ENCODE results near the gene AP3D1.
"Not testable (repeated sequence)": the region's sequence is repeated elsewhere in the genome, so short reads cannot be mapped to it uniquely, and the experiment has no call there.

The AP3D1 gene

GRCh38 chr19:2096034-2096479, 55.3 kb downstream of the AP3D1 start, which contains the start of gene MOB3A:
TSS of gene MOB3A (minus strand) at chr19:2096326. CDS start at chr19:2078560, 17,766 bp downstream.
- Histone ChIP-seq H3K27me3 (ENCODE audit: control insufficient read depth, insufficient read depth, low read length) (no peaks in the 10 kb centered on the region), H3K4me3 (ENCODE audit: low read length) (peak within 1 kb of the TSS; percentile 63), H3K9me3 (ENCODE audit: control insufficient read depth, low read length) (no peaks in the 10 kb centered on the region), H3K4me1 (ENCODE audit: control insufficient read depth, insufficient read depth, low read length) (peaks cover 26% of the 10 kb centered on the region), H3K9ac (ENCODE audit: low read length) (peak within 1 kb of the TSS; percentile 73), H3K36me3 (ENCODE audit: control insufficient read depth, insufficient read depth, low read length) (no peaks in the 10 kb centered on the region)

- not testable (repeated sequence) for H3K9me3 ChIP-seq (ENCODE audit: control insufficient read depth, low read length); H3K4me3 ChIP-seq (ENCODE audit: low read length); H3K36me3 ChIP-seq (ENCODE audit: control insufficient read depth, insufficient read depth, low read length); H3K9ac ChIP-seq (ENCODE audit: low read length); H3K27me3 ChIP-seq (ENCODE audit: control insufficient read depth, insufficient read depth, low read length)
- peaks cover 30% of the 10 kb centered on the region for H3K4me1 ChIP-seq (ENCODE audit: control insufficient read depth, insufficient read depth, low read length)
These were observed 59.3 kb downstream of the AP3D1 start for GRCh38 chr19:2091926-2092525.

GRCh38 chr19:2089727-2090053, 61.7 kb downstream of the AP3D1 start:
- Histone ChIP-seq H3K9me3 (ENCODE audit: control insufficient read depth, low read length) (no peaks in the 10 kb centered on the region), H3K4me3 (ENCODE audit: low read length) (no peak overlapping the region), H3K4me1 (ENCODE audit: control insufficient read depth, insufficient read depth, low read length) (peaks cover 24% of the 10 kb centered on the region), H3K9ac (ENCODE audit: low read length) (no peak overlapping the region), H3K36me3 (ENCODE audit: control insufficient read depth, insufficient read depth, low read length) (no peaks in the 10 kb centered on the region), H3K27me3 (ENCODE audit: control insufficient read depth, insufficient read depth, low read length) (no peaks in the 10 kb centered on the region)

GRCh38 chr19:2089001-2089711, 62.2 kb downstream of the AP3D1 start:
- Histone ChIP-seq H3K4me1 (ENCODE audit: control insufficient read depth, insufficient read depth, low read length) (peaks cover 24% of the 10 kb centered on the region), H3K27me3 (ENCODE audit: control insufficient read depth, insufficient read depth, low read length) (no peaks in the 10 kb centered on the region), H3K9ac (ENCODE audit: low read length) (no peak overlapping the region), H3K4me3 (ENCODE audit: low read length) (no peak overlapping the region), H3K9me3 (ENCODE audit: control insufficient read depth, low read length) (no peaks in the 10 kb centered on the region), H3K36me3 (ENCODE audit: control insufficient read depth, insufficient read depth, low read length) (no peaks in the 10 kb centered on the region)

- Histone ChIP-seq H3K4me3 (ENCODE audit: low read length) (no peak overlapping the region), H3K4me1 (ENCODE audit: control insufficient read depth, insufficient read depth, low read length) (peaks cover 19% of the 10 kb centered on the region), H3K36me3 (ENCODE audit: control insufficient read depth, insufficient read depth, low read length) (no peaks in the 10 kb centered on the region), H3K27me3 (ENCODE audit: control insufficient read depth, insufficient read depth, low read length) (no peaks in the 10 kb centered on the region), H3K9me3 (ENCODE audit: control insufficient read depth, low read length) (no peaks in the 10 kb centered on the region), H3K9ac (ENCODE audit: low read length) (no peak overlapping the region)
These were observed 63.7 kb downstream of the AP3D1 start for GRCh38 chr19:2087621-2088100.

GRCh38 chr19:2086695-2087620, 64.4 kb downstream of the AP3D1 start:
- peaks cover 19% of the 10 kb centered on the region for H3K4me1 ChIP-seq (ENCODE audit: control insufficient read depth, insufficient read depth, low read length)
- not testable (repeated sequence) for H3K9ac ChIP-seq (ENCODE audit: low read length); H3K4me3 ChIP-seq (ENCODE audit: low read length)

GRCh38 chr19:2084993-2085720, 66.2 kb downstream of the AP3D1 start:
- H3K4me1 ChIP-seq (ENCODE audit: control insufficient read depth, insufficient read depth, low read length): peaks cover 18% of the 10 kb centered on the region
- H3K36me3 ChIP-seq (ENCODE audit: control insufficient read depth, insufficient read depth, low read length): no peaks in the 10 kb centered on the region
- H3K4me3 ChIP-seq (ENCODE audit: low read length): peak overlapping the region; percentile 4
- no peaks in the 10 kb centered on the region for H3K27me3 ChIP-seq (ENCODE audit: control insufficient read depth, insufficient read depth, low read length)
- H3K9me3 ChIP-seq (ENCODE audit: control insufficient read depth, low read length): no peaks in the 10 kb centered on the region
- H3K9ac ChIP-seq (ENCODE audit: low read length): no peak overlapping the region

More at GRCh38 chr19:2086695-2087620, 64.4 kb downstream of the AP3D1 start:
- H3K27me3 ChIP-seq (ENCODE audit: control insufficient read depth, insufficient read depth, low read length); H3K9me3 ChIP-seq (ENCODE audit: control insufficient read depth, low read length); H3K36me3 ChIP-seq (ENCODE audit: control insufficient read depth, insufficient read depth, low read length): not testable (repeated sequence)

GRCh38 chr19:2083174-2083854, 68.1 kb downstream of the AP3D1 start:
- Histone ChIP-seq H3K27me3 (ENCODE audit: control insufficient read depth, insufficient read depth, low read length) (no peaks in the 10 kb centered on the region), H3K4me3 (ENCODE audit: low read length) (no peak overlapping the region), H3K36me3 (ENCODE audit: control insufficient read depth, insufficient read depth, low read length) (no peaks in the 10 kb centered on the region), H3K9me3 (ENCODE audit: control insufficient read depth, low read length) (no peaks in the 10 kb centered on the region), H3K9ac (ENCODE audit: low read length) (no peak overlapping the region), H3K4me1 (ENCODE audit: control insufficient read depth, insufficient read depth, low read length) (peaks cover 13% of the 10 kb centered on the region)

- Histone ChIP-seq H3K36me3 (ENCODE audit: control insufficient read depth, insufficient read depth, low read length) (no peaks in the 10 kb centered on the region), H3K27me3 (ENCODE audit: control insufficient read depth, insufficient read depth, low read length) (no peaks in the 10 kb centered on the region), H3K9ac (ENCODE audit: low read length) (no peak overlapping the region), H3K4me3 (ENCODE audit: low read length) (no peak overlapping the region), H3K9me3 (ENCODE audit: control insufficient read depth, low read length) (no peaks in the 10 kb centered on the region), H3K4me1 (ENCODE audit: control insufficient read depth, insufficient read depth, low read length) (peaks cover 5% of the 10 kb centered on the region)
These were observed 69.2 kb downstream of the AP3D1 start for GRCh38 chr19:2081873-2082810.

GRCh38 chr19:2080336-2080988, 70.9 kb downstream of the AP3D1 start:
- Histone ChIP-seq H3K36me3 (ENCODE audit: control insufficient read depth, insufficient read depth, low read length) (no peaks in the 10 kb centered on the region), H3K9ac (ENCODE audit: low read length) (no peak overlapping the region), H3K27me3 (ENCODE audit: control insufficient read depth, insufficient read depth, low read length) (no peaks in the 10 kb centered on the region), H3K4me3 (ENCODE audit: low read length) (no peak overlapping the region), H3K9me3 (ENCODE audit: control insufficient read depth, low read length) (no peaks in the 10 kb centered on the region), H3K4me1 (ENCODE audit: control insufficient read depth, insufficient read depth, low read length) (no peaks in the 10 kb centered on the region)

All from mucosa of stomach (tissue), 1 donor.